T-cell (primary cell): ENCODE data around the gene LMX1B. TPM values are rescaled to one million over a fixed set of nuclear protein-coding genes. Genes with fewer than 3 reads are reported as not detected.

Experiments
- ATAC-seq, 4 experiments: fragments of 200-7000 bp in 3 of 4; fragments of 150-1000 bp in 1 of 4; cut with Tn5 transposase; replicated peaks in 1 of 4; 1 replicate in 3 of 4; 2 replicates in 1 of 4; pipeline ENCODE4 v1.10.0; 2021; ENCODE audit warnings: moderate library complexity in 3 of 4, mild to moderate bottlenecking in 2 of 4, moderate number of reproducible peaks in 1 of 4
- CTCF ChIA-PET, 2 donors: fragments of 300-600 bp; sonication (Branson Sonifier 250); formaldehyde crosslinking; loops; one replicate each; lab custom pipeline; 2022; ENCODE audit warnings: antibody characterized with exemption in 2 of 2; lab: Charles Lee
- POLR2A ChIA-PET, 2 donors: fragments of 300-600 bp; sonication (Branson Sonifier 250); formaldehyde crosslinking; loops; one replicate each; lab custom pipeline; 2022; ENCODE audit warnings: antibody characterized with exemption in 2 of 2; lab: Charles Lee
- DNase-seq, 35 experiments: peaks; one replicate each; pipeline versions ENCODE4 v3.0.0 to v3.0.0-alpha.2; 2013 to 2023
- H3K27ac ChIP-seq: one replicate; pipeline ENCODE4 v1.5.1; 2013; ENCODE audit warnings: low read length
- H3K27me3 ChIP-seq, 2 experiments: replicated peaks in 1 of 2; 1 replicate in 1 of 2; 2 replicates in 1 of 2; pipeline versions ENCODE4 v1.6.1 to v1.7.0; 2013; ENCODE audit warnings: low read length in 1 of 2, mixed read lengths in 1 of 2; ENCODE audit not compliant: control insufficient read depth in 2 of 2, insufficient read depth in 2 of 2; ENCODE audit errors: extremely low read depth in 1 of 2
- H3K36me3 ChIP-seq, 2 donors: 1 replicate in 1 of 2; 2 replicates in 1 of 2; pipeline versions ENCODE4 v1.6.1 to v1.7.0; 2013; ENCODE audit warnings: low read length in 1 of 2; ENCODE audit not compliant: control insufficient read depth in 2 of 2, insufficient read depth in 1 of 2; ENCODE audit errors: extremely low read depth in 1 of 2
- H3K4me1 ChIP-seq, 2 experiments: 1 replicate in 1 of 2; 2 replicates in 1 of 2; pipeline versions ENCODE4 v1.6.1 to v1.7.0; 2013; ENCODE audit warnings: low read length in 2 of 2, mixed read lengths in 1 of 2; ENCODE audit not compliant: insufficient read depth in 2 of 2, control insufficient read depth in 1 of 2; ENCODE audit errors: extremely low read depth in 1 of 2
- H3K4me3 ChIP-seq, 2 donors: 1 replicate in 1 of 2; 2 replicates in 1 of 2; pipeline versions ENCODE4 v1.5.1 to v1.7.0; 2013; ENCODE audit warnings: mild to moderate bottlenecking in 2 of 2, low read length in 1 of 2, moderate library complexity in 1 of 2; ENCODE audit not compliant: control insufficient read depth in 1 of 2; ENCODE audit errors: extremely low read depth in 1 of 2
- H3K9me3 ChIP-seq: 2 replicates; pipeline ENCODE4 v1.7.0; 2013
- H3K27ac Mint-ChIP-seq, 2 donors: one replicate each; pipeline ENCODE4 v1.8.0; 2020 to 2021; ENCODE audit warnings: mild to moderate bottlenecking in 2 of 2, mixed read lengths in 2 of 2
- H3K27me3 Mint-ChIP-seq, 2 donors: one replicate each; pipeline ENCODE4 v1.8.0; 2021 to 2022; ENCODE audit warnings: mixed read lengths in 2 of 2
- H3K36me3 Mint-ChIP-seq: one replicate; pipeline ENCODE4 v1.8.0; 2021; ENCODE audit warnings: mixed read lengths
- H3K4me1 Mint-ChIP-seq, 3 donors: one replicate each; pipeline ENCODE4 v1.8.0; 2020 to 2022; ENCODE audit warnings: mixed read lengths in 3 of 3, mild to moderate bottlenecking in 1 of 3
- H3K4me3 Mint-ChIP-seq, 3 donors: one replicate each; pipeline ENCODE4 v1.8.0; 2020 to 2022; ENCODE audit warnings: mild to moderate bottlenecking in 3 of 3, mixed read lengths in 3 of 3, moderate library complexity in 3 of 3
- H3K9me3 Mint-ChIP-seq, 3 donors: one replicate each; pipeline ENCODE4 v1.8.0; 2020 to 2022; ENCODE audit warnings: mixed read lengths in 3 of 3
- WGBS: methylation state at CpG from one replicate; pipeline ENCODE4 v1.1.5; 2013; ENCODE audit warnings: missing lambda C conversion rate; ENCODE audit not compliant: insufficient coverage; 5-methylcytosine and 5-hydroxymethylcytosine counted together
- total RNA-seq, 35 experiments: library from RNA in 6 of 35; stranded (reverse) in 6 of 35; fragments of 120-200 nt in 1 of 35; gene quantifications; one replicate each; pipeline versions ENCODE4 v1.2.1 to v1.2.4 and lab custom pipeline; 2013 to 2026

Gene LMX1B
- total RNA-seq, 5 donors from 2014 or later (not counting 1 experiment from before 2014, with no cell fraction given) = not detected

DNA sequence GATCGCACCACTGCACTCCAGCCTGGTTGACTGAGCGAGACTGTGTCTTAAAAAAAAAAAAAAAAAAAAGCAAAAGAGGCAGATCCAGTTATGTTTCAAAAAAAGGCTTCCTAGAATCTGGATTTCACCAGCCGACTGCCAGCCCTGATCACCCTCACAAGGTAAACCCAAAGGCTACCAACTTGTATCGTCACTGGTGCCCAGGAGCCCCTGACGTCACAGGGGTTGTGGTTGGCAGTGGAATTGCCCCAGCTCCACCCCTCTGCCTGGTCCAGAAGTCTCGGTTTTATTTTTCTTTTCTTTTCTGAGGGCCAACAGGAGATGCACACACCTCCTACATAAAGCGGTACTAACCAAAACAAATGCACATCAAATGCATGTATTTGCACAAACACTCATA, 6.0 kb upstream of the LMX1B start:
- H3K4me3 Mint-ChIP-seq = no peak overlapping the region
- H3K9me3 Mint-ChIP-seq = no peaks in the 10 kb centered on the region
- ChIA-PET CTCF (interaction anchor here in 1 of 2 donors (0.7 kb wide), 1 partner anchor 29 kb away, joined by 3 read pairs; no protein-coding TSS in a partner anchor), POLR2A (no interaction called here)
- peaks cover 0 to 20% of the 10 kb centered on the region in 2 experiments for H3K4me1 ChIP-seq
- no peaks in the 10 kb centered on the region for H3K36me3 Mint-ChIP-seq
- DNase-seq (peak in 1 of 35 experiments; percentile 30), ATAC-seq (no peak)
- no peak overlapping the region for H3K4me3 ChIP-seq
- WGBS = 42% methylated on average over 2 of the region's 7 CpGs
- H3K27me3 Mint-ChIP-seq = peaks cover 43 to 74% of the 10 kb centered on the region in 2 donors
- peaks cover 9 to 90% of the 10 kb centered on the region in 2 experiments for H3K27me3 ChIP-seq
- H3K9me3 ChIP-seq = no peaks in the 10 kb centered on the region
- no peak overlapping the region for H3K27ac Mint-ChIP-seq
- H3K36me3 ChIP-seq = no peaks in the 10 kb centered on the region
- H3K27ac ChIP-seq = no peak overlapping the region
- peaks cover 13 to 17% (median 14%) of the 10 kb centered on the region in 3 donors for H3K4me1 Mint-ChIP-seq

DNA sequence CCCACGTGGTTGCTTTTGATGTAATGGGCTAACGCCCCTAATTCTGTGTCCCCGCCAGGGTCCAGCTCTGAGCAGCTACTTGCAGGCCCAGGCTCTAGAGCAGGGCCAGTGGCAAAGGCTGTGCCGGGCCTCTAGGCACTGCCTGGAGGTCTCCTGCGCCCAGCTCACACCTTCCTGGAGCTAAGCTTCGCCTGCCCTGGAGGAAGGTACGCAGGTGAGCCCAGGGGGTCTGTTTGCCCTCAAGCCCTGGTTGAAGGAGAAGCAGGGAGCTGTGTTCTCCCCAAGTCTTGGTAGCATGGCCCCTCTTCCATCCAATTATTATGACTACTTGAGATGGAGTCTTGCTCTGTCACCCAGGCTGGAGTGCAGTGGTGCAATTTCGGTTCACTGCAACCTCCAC, 5.2 kb upstream of the LMX1B start:
- Histone ChIP-seq H3K4me1 (peaks cover 3 to 28% of the 10 kb centered on the region in 2 experiments), H3K36me3 (no peaks in the 10 kb centered on the region), H3K27me3 (peaks cover 9 to 88% of the 10 kb centered on the region in 2 experiments), H3K4me3 (no peak overlapping the region), H3K27ac (no peak overlapping the region), H3K9me3 (no peaks in the 10 kb centered on the region)
- CTCF ChIA-PET = no interaction called here
- no peaks in the 10 kb centered on the region for H3K36me3 Mint-ChIP-seq
- no peak for ATAC-seq
- DNase-seq = no peak
- WGBS = 81% methylated on average over 6 of the region's 8 CpGs
- peaks cover 43 to 77% of the 10 kb centered on the region in 2 donors for H3K27me3 Mint-ChIP-seq
- peaks cover 18 to 21% (median 19%) of the 10 kb centered on the region in 3 donors for H3K4me1 Mint-ChIP-seq
- no peaks in the 10 kb centered on the region for H3K9me3 Mint-ChIP-seq
- POLR2A ChIA-PET = no interaction called here
- no peak overlapping the region for H3K4me3 Mint-ChIP-seq
- H3K27ac Mint-ChIP-seq = no peak overlapping the region

DNA sequence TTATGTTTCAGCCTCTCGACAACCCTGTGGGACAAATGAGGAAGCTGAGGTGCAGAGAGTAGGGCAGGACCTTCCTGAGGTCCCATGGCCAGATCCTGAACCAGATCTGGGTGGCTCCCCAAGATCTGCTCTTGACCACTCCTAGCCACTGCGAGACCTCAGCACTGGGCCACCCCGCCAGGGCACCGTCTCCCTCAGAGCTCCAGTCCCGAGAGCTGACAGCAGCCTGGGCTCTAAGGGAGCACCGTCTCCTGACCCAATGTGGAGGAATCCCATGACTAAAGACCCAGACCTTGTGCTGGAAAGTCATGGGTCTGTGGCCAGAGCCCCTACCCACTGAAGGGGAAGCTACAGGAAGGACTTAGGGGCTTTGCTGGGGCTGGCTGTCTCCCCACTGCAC, 4.5 kb upstream of the LMX1B start:
- DNase-seq = no peak
- Histone ChIP-seq H3K4me1 (peaks cover 3 to 28% of the 10 kb centered on the region in 2 experiments), H3K27ac (no peak overlapping the region), H3K9me3 (no peaks in the 10 kb centered on the region), H3K27me3 (peaks cover 6 to 84% of the 10 kb centered on the region in 2 experiments), H3K36me3 (no peaks in the 10 kb centered on the region), H3K4me3 (no peak overlapping the region)
- Mint-ChIP-seq H3K27ac (no peak overlapping the region), H3K4me3 (no peak overlapping the region), H3K4me1 (peaks cover 18 to 21% (median 19%) of the 10 kb centered on the region in 3 donors), H3K9me3 (no peaks in the 10 kb centered on the region), H3K27me3 (peaks cover 37 to 72% of the 10 kb centered on the region in 2 donors), H3K36me3 (no peaks in the 10 kb centered on the region)
- WGBS = 59% methylated on average over 6 of the region's 6 CpGs
- ATAC-seq = no peak
- CTCF ChIA-PET = interaction anchor here in 1 of 2 donors (0.6 kb wide), 1 partner anchor 21 kb away, joined by 3 read pairs; no protein-coding TSS in a partner anchor
- POLR2A ChIA-PET = no interaction called here

DNA sequence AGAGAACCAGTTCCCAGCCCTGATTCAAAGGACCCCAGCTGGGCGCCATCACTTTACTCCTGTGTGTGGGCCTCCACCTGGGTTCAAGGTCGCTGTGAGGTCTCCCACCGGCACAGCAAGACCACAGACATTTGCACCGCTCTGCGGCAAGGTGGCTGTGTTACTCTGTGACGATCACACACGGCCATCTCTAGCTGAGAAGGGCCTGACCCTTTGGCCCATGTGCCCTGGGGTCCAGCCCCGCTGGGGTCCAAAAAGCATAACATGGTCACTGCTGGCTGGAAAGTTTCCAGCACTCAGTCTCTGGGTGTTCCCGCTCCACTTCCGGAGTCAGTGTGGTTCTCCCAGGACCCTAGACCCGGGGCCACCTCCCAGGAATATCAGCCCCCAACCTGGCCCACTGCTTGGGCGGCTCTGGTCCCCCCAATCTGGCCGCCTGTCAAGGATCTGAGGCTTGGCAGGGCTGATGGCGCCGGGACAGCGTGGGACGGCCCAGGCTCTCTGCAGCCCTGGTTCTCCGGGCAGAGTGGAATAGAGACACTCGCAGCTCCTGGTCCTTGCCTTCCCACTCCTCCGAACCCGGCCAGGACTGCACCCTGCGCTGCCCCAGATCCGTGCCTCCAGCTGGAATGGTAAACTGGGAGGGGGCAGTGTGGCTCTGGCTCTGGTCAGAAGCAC, 3.9 kb upstream of the LMX1B start:
- CTCF ChIA-PET = interaction anchor here in 1 of 2 donors (0.6 kb wide), 1 partner anchor 22 kb away, joined by 3 read pairs; no protein-coding TSS in a partner anchor
- DNase-seq = no peak
- H3K4me3 Mint-ChIP-seq = no peak overlapping the region
- POLR2A ChIA-PET = no interaction called here
- no peak overlapping the region for H3K4me3 ChIP-seq
- WGBS = 23% methylated on average over 22 of the region's 23 CpGs
- H3K4me1 ChIP-seq = peaks cover 3 to 34% of the 10 kb centered on the region in 2 experiments
- no peaks in the 10 kb centered on the region for H3K36me3 ChIP-seq
- peaks cover 41 to 76% of the 10 kb centered on the region in 2 donors for H3K27me3 Mint-ChIP-seq
- no peak for ATAC-seq
- H3K27ac Mint-ChIP-seq = no peak overlapping the region
- no peak overlapping the region for H3K27ac ChIP-seq
- H3K9me3 Mint-ChIP-seq = no peaks in the 10 kb centered on the region
- H3K27me3 ChIP-seq = peaks cover 6 to 84% of the 10 kb centered on the region in 2 experiments
- no peaks in the 10 kb centered on the region for H3K9me3 ChIP-seq
- H3K36me3 Mint-ChIP-seq = no peaks in the 10 kb centered on the region
- peaks cover 19 to 27% (median 23%) of the 10 kb centered on the region in 3 donors for H3K4me1 Mint-ChIP-seq

DNA sequence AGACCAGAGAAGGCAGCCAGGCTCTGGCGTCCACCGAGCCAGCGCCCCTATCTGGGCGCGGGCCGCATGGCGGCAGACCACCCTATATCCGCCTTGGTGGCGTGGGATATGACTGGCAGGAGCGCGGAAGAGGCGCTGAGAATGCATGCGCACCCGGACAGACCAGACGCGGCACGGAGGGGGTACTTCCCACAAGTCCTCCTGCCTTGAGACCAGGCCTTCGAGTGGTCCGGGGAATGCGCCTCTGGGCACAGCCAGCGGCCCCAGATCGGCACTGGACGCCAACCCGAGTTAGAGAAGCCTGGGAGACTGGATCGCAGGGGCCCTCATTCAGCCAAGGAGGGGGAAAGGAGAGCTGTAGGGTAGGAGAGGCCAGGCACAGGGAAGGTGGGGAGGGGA, 2.5 kb upstream of the LMX1B start:
- ChIA-PET CTCF (interaction anchor here in 1 of 2 donors (1.0 kb wide), 1 partner anchor 80 kb away, joined by 3 read pairs; no protein-coding TSS in a partner anchor), POLR2A (no interaction called here)
- Mint-ChIP-seq H3K9me3 (no peaks in the 10 kb centered on the region), H3K27me3 (peaks cover 45 to 72% of the 10 kb centered on the region in 2 donors), H3K27ac (no peak overlapping the region), H3K36me3 (no peaks in the 10 kb centered on the region), H3K4me3 (peak overlapping the region in 2 of 3 donors; percentile 70 to 78), H3K4me1 (peaks cover 19 to 32% (median 23%) of the 10 kb centered on the region in 3 donors)
- H3K27me3 ChIP-seq = peaks cover 11 to 85% of the 10 kb centered on the region in 2 experiments
- H3K36me3 ChIP-seq = no peaks in the 10 kb centered on the region
- DNase-seq (no peak), ATAC-seq (peak in 1 of 4 experiments; percentile 8)
- H3K9me3 ChIP-seq = no peaks in the 10 kb centered on the region
- no peak overlapping the region for H3K27ac ChIP-seq
- 6% methylated on average over 25 of the region's 25 CpGs for WGBS
- peaks cover 3 to 42% of the 10 kb centered on the region in 2 experiments for H3K4me1 ChIP-seq
- no peak overlapping the region for H3K4me3 ChIP-seq

DNA sequence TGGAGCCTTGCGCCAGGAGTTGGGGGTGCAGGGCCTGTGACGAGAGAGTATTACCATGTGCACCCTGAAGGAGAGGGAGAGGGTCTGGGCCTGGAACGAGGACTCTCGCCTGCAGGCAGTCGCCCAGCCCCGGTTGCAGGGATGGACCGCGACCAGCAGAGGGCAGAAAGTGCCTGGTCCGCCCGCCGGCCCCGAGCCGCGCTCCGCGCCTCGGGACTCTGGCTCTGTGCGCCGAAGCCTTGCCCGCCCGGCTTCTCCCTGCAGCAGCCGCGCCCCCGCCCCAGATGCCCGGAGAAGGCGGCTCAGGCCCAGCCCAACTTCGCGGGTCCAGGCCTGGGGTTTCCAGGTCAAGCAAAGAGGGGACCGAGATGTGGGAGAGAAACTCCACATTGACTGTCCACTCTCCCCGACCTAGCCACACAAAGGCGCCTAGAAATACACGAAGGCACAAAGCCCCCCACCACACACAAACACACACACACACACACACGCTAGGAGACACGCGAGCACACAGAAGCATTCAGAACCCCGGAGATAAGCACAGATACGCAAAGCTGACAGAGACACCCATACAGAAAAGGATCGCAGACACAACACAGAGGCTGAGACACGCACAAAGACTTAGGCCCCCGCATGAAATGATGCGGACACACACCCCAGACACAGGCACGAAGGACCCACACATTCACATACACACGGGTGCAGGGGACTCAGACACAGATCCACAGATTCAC, 2.0 kb upstream of the LMX1B start:
- POLR2A ChIA-PET = no interaction called here
- peak overlapping the region; percentile 55 to 78 (median 70) for H3K4me3 Mint-ChIP-seq
- H3K27me3 Mint-ChIP-seq = peaks cover 46 to 72% of the 10 kb centered on the region in 2 donors
- Histone ChIP-seq H3K27ac (no peak overlapping the region), H3K4me1 (peaks cover 3 to 42% of the 10 kb centered on the region in 2 experiments), H3K4me3 (peak overlapping the region in 1 of 2 donors; percentile 50), H3K9me3 (no peaks in the 10 kb centered on the region), H3K27me3 (peaks cover 12 to 86% of the 10 kb centered on the region in 2 experiments), H3K36me3 (no peaks in the 10 kb centered on the region)
- 3% methylated on average over 33 of the region's 43 CpGs for WGBS
- peak; percentile 9 to 75 (median 58) for DNase-seq
- peaks cover 19 to 34% (median 23%) of the 10 kb centered on the region in 3 donors for H3K4me1 Mint-ChIP-seq
- no peaks in the 10 kb centered on the region for H3K36me3 Mint-ChIP-seq
- H3K9me3 Mint-ChIP-seq = no peaks in the 10 kb centered on the region
- no peak overlapping the region for H3K27ac Mint-ChIP-seq
- peak; percentile 71 to 81 (median 77) for ATAC-seq
- CTCF ChIA-PET = interaction anchor here in 1 of 2 donors (1.0 kb wide), 1 partner anchor 79 kb away, joined by 3 read pairs; no protein-coding TSS in a partner anchor
